Ecto neural progenitor cell (in vitro differentiated cells): ENCODE results near the gene HOXD11.

Source experiments
- DNase-seq: peaks from one replicate; pipeline ENCODE4 v3.0.0-alpha.2; 2018; ENCODE audit warnings: low spot score

The HOXD11 gene

DNA sequence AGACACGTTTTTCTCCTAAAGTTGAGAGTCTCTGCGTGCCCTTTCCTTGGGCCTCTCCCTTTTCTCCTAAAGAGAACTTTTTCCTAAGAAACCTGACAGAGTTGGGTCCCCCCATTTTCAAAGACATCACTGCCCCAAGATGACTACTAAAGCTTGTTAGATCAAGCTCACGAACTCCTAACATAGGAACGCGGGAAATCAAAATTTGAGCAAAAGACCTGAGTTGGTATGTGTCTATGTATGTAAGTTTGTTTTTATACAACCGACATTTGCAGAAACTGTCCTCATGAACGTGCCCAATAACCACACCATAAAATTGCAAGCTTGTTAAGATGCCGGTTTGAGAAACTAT lies 13.2 kb upstream of the HOXD11 start:
- no peak for DNase-seq

DNA sequence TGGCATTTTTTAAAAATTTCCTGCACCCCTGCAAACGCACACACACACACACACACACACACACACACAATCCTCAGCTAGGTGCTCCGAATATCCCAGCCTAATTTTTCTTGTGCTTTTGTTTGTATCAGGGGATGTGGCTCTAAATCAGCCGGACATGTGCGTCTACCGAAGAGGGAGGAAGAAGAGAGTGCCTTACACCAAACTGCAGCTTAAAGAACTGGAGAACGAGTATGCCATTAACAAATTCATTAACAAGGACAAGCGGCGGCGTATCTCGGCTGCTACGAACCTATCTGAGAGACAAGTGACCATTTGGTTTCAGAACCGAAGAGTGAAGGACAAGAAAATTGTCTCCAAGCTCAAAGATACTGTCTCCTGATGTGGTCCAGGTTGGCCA lies 12.7 kb upstream of the HOXD11 start:
- no peak for DNase-seq

DNA sequence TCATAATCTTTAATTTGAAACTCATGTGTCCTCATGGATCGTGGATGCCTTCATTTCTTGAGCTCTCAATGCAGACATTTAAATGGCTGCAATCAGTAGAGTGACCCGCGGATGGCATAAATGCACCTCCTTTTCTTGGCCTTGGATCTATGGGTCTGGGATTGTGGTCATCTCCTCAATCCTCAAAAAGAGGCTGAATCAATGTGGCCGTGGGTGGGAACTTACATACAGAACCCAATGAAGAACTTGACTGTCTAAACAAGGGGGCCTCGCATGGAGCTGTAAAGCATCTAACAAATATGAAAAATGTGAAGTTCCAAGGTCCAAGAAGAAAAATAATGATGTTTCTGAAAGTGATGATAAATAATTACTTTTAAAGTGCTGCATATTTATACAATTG lies 11.7 kb upstream of the HOXD11 start:
- no peak for DNase-seq

DNA sequence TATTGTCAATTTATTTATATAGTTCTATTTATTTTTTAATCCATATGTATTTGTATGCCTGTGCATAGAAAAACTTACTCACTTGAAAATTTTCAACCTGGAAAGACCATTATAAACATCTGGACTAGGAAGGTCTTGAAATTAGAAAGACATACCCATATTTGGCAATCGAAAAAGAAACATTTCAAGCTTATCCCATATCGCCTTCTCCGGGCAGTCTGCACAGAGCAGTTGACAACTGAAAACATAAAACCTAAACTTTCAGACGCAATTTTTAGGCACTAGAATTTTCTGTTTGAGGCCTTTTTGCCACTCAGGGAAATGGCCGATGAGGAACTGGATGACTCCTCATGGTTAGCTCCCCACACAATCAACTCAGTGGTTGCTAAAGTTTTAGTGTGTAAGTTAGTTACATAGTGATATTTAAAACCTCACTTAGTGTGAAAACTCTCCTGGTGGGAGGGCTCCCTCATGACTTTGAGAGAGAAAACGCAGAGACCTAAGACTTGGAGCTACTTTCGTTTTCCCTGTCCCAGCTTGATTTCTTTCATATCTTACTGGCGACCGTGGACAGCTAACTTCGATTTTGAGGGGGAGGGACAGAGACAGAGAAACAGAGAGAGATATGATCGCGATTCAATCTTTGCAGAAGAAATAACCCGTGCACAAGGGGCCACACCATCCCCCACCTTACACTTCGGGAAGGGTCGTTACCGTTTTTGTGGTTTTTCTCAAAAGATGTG lies 10.7 kb upstream of the HOXD11 start:
- no peak for DNase-seq

DNA sequence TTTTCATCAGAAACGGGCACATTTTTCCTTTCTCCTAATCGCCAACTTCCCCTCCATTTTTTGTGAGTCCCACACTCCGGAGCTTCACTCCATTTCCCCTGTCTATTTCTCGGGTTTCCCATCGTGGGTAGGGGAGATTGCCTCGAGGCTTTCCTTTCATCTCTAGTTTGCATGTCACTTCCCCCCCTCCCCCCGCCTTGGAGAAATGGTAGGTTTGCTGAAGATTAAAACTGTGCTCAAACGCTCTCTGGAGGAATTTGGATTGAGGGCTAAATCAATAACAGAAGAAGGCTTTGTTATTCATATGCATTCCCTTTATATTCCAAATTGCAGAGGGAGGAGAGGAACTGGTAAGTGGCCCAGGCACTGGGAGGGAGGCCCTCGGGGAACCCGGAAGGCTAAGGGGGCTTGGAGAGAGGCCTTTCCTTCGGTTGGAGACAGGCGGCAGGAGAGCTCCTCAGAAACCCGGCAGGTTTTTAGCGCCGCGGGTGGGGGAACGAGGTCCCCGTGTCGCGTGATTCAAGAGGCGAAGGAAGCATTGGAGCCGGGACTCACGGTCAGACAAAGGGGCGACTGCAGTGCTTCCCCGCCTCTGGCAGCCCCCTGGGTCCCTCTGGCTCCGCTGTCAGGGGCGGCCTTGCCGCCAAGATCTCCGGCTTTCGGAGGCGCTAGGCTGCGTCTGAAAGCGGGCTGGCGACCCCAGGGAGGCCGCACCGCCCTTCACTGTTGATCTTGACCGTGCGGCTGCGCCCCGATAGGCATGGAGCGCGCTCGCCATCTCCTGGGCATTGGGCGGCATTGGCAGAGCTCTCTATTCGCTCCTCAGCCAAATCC lies 9.9 kb upstream of the HOXD11 start:
- no peak for DNase-seq

DNA sequence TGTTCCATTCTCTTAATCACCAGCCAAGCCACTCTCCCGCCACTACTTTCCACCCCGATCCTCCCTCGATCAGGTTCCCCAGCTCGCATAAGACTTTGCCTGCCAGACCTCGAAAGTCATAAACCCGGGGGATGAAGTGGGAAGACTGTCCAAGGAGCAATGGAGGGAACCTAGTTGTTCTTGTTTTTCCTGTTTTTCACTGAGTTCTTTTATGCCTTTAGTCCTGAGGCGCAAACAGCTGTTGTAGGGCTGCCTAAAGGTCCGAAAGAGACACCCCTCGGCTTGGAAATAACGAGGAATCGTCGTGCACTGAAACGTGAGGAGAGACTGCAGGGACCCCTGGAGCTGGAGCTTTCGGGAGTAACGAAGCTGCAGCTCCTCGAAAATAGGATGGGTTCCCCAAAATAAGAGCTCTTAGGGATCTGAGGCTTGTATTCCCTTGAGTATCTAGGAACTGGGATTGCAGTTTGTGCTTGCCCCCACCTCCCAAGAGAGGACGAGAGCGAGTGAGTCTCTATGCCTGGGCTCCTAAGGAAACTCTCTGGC lies 9.2 kb upstream of the HOXD11 start:
- no peak for DNase-seq

DNA sequence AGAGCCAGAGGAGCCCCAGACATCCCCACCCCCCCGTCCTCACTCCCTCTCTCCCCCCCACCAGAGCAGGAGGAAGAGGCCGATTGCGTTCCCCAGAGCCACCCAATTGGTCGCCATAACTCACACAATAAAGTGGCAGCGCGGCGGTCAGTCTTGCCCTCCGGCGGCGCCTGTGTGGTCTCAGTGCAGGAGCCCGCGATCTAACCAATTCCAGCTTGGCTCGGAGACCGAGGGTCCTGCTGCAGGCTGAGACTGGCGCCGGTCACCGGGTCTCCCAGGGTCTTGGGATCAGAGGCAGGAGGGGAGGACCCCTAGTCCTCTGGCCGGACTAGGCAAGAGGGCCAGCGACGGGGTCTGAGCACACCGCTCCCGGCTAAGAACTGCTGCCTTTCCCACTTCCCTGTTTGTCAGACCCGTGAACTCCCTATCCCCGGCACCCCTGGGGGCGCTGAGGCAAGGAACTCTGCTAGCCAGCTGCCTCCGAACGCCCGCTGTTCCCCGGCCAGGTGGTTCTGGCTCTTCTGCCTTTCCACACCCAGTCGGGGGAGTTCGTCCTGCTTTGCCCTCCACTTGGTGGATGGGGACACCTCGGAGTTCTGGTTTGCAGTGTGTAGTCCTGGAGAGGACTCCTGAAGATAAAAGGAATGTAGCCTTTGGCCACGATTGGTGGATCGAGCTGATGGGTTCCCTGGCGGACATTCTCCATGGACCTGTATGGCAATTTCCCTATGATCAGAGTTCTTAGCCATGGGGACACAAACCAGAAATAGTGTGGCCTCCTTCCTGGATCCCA lies 8.5 kb upstream of the HOXD11 start:
- DNase-seq: no peak

DNA sequence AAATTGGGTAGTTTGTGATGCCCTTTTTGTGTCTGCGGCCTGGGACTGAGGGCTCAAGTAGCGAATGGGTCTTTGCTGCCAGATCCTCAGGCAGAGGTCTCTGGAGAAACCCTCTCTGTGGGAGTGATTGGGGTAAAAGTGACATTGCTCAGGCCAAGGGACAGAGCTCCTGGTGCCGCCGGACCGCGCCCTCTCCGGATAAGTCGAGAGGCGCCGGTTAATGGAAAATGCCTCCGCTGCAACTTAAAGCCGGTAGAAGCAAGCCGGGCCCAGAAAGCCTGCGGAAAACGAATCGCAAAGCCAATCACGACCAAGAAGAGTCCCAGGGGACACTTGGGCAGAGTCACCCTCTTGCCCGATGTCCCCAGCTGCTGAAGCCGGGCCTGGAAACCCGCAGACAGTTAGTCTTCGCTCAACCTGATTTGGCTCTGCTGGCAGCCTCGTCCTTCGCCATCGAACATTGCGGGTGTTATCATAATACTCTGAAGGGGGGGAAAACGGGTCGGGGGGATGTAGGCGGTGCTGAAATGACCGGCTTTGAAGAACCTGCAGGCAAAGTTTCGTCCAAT lies 7.8 kb upstream of the HOXD11 start:
- DNase-seq: no peak

DNA sequence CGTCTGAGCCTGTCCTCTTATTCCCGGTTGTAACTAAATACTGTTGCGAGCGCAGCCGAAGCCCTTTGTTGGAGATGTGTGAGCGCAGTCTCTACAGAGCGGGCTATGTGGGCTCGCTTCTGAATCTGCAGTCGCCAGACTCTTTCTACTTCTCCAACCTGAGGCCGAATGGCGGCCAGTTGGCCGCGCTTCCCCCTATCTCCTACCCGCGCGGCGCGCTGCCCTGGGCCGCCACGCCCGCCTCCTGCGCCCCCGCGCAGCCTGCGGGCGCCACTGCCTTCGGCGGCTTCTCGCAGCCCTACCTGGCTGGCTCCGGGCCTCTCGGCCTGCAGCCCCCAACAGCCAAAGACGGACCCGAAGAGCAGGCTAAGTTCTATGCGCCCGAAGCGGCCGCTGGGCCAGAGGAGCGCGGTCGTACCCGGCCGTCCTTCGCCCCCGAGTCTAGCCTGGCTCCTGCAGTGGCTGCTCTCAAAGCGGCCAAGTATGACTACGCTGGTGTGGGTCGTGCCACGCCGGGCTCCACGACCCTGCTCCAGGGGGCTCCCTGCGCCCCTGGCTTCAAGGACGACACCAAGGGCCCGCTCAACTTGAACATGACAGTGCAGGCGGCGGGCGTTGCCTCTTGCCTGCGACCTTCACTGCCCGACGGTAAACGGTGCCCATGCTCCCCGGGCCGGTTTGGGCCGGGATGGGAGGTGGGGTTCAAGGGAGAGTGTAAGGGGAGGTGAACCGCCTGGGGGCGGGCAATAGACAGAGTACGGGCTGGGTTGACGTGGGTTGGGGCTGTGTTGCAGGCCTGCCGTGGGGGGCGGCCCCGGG lies 7.1 kb upstream of the HOXD11 start, which contains the start of gene HOXD12:
HOXD12 (plus strand) TSS at position 68 of the 819 bp plus-strand sequence; CDS start at position 75, 7 bp downstream.
- no peak for DNase-seq

DNA sequence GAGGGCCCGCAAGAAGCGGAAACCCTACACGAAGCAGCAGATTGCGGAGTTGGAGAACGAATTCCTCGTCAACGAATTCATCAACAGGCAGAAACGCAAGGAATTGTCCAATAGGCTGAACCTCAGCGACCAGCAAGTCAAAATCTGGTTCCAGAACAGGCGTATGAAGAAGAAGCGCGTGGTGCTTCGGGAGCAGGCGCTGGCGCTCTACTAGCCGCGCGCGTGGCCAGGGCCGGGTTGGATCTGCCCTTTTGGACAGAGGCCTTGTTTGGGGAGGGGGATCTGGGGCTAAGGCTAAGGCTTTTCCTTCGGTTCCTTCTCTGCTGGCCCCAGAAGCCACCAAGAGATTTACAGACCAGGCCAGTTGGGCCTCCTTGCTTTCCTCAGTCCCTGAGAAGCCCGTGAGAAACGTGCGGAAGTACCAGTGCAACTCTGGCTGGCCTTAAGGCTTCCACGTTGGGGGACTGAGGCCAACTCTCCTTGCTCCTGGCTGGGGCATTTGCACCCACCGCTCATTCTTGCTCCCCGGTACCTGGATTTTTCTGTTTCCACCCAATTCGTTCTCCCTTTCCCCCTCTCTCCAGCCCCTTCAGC lies 6.4 kb upstream of the HOXD11 start:
- DNase-seq: no peak

DNA sequence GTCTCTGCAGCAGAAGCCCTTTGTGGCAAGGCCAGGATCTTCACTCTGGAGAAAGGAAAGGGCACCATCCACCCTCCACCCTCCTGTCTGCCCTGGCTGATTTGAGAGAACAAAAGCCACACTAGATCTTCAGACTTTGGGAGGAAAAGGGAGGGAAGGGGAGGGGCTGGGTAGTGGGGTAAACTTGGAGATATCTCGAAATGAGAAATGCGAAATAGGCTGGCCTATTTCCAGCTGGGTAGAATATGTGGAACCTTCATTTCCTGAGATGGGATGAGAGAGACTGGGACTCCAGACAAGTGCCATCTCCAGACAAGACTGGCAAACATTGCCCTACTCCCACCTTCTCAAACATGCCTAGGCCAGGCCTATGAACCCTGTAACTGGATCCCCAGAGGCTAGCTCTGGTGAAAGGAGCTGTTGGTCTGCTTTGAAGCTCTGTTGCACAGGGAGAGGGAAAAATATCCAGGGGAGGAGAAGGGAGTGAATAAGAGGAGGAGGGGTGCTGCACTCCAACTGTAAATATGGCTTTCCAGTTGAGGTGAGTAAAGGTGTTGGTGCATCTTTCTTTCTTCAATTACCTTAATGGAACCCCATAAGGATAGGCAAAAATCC lies 5.8 kb upstream of the HOXD11 start:
- no peak for DNase-seq

DNA sequence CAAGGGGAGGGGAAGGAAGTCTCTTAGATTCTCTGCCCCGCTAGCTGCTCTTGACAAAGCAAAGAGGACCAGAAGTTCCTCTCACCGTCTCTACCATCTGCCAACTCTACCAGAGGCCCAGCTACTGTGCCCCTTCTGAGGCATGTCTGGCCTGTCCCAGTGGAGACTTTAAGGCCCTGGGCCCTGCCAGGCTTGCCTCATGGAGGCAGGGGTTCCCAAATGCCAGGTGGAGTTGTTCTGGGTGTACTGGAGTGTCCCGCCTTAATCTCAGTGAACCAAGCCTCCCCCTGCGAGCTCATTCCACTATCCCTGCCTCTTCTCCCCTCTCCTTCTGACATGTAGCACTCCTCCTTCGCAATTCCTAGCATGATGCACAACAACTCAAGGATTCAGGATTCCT lies 5.2 kb upstream of the HOXD11 start:
- DNase-seq: no peak

DNA sequence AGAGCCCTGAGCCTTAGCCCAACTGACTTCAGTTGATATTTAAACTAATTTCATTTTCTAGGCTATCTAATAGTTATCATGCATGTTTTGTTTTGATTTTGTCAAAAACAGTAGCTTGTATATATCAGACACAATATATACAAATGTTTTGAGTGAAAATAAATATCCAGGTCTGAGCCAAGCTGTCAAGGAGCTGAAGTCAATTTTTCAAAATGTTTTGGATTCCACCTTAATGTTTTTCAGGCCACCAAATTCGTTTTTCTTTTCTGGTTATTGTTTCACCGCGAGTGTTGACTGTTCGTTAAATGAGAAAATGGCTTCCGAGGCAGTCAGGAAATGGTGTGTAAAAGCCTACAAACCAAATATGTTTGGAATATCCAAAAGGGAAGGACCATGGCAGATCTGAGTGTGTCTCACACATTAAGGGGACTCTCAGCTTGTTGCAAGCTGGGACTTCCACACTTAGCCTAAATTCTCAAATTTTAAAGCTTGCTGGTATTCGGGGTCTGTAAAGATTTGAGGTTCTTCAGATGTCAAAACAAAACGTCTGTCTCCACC lies 4.7 kb upstream of the HOXD11 start:
- DNase-seq: no peak

DNA sequence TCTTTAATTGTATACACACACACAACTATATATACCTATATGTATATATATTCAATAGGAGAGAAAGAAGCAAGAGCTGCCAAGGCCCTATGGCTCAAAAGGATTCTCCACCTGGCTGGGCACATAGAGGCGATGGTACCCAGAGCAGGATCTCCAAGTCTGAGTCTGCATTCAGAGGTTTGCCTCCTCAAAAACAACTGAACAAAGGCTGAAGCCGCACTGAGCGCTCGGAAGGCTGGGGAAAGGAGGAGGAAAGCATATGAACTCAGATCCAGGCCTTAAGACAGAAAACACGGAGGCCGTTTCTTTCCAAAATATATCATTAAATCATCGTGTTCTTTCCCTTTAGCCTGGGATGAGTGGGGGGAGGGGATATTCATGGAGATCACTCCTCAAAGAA lies 3.9 kb upstream of the HOXD11 start:
- no peak for DNase-seq

DNA sequence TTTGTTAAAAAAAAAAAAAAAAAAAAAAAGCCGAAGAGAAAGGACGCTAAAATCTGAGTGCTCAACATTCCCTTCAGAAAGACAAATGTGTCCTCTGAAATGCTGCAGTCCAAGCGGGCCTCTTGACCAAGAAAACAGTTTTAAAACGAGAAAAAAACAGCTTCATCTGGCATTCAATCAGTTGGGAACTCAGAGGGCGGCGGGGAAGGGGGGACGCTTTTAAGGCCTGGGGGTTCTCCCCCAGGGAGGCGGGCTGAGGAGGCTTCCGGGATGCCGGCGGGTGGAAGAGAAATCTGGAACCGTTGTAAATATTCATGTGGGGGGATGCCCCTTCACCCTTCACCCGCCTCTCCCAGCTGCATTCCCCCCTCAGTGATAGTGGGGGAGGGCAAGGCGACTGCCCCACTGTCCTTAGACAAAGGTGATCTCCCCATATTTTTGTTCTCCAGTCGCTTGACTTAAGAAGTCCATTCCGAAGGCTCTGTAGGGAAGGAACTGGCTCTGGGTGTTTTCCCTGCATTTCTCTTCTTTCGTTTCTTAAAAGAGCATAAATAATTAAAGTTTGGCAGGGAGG lies 3.3 kb upstream of the HOXD11 start:
- DNase-seq: no peak

DNA sequence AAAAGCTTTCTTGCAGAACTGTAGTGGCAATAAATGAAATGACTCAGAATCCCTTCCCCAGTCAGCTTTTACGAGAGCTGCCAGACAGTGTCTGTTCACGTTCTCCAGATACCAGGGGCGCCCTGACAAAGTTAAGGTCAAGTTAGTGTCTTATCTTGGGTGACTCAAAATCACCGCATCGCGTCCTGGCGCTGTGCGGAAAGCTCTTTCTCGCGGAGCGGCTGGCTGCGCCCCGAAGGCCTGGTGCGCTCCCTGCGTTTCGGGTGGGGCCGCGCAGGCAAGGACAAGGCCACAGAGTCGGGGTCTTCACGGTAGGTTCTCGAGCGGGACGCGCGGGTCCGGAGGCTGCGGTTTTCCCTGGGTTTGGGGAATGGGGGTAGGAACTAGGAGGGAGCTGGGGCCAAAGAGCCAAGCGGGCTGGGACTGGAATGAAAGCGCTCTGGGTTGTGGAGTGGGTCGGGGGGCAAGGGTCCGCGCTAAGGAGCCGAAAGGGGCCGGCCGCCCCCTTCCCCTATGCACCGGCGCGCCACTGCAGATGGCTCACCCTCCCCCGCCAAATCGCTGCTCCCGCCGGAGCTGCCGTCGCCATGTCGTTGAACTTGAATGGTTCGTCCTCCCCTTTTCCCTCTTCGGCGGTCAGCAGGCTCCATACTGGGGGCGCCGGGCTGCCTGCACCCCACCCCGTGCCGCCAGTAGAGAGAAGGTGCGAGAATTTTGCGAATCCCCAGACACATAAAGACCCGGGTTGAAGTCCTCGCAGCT lies 2.6 kb upstream of the HOXD11 start:
- DNase-seq: no peak

DNA sequence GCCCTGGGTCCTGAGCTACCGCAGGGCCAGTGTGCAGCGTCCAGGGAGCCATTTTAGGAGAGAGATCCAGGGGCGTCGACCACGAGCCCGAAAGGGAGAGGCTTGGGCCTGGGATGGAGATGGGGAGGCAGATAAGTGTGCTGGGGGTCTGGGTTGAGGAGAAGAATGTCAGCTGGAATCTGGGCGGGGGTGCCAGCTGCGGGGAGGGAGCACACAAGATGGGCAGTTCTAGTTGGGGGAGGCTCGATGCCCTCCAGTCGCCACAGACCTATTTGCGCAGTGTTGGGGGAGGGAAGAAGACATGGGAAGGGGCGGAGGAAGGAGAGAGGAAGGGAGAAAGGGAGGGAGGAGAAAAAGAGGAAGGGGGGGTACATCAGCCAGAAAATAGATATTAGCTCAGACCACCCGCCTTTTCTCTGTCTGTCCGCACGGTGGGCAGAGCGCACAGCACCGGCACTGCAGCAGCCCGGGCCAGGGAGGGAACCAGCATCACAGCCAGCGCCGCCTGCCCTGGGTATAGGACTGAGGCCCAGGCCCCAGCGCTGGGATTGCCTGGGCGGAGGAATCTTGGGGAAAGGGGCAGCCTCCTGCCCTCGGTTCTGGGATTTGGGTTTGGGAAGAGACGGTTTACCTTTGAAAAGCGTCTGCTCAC lies 1.9 kb upstream of the HOXD11 start:
- no peak for DNase-seq
